Cardiac fibroblast (primary cell): ENCODE measurements around the gene MAPK12.

Experiments used
- DNase-seq, 2 donors: peaks; one replicate each; pipeline versions ENCODE4 v3.0.0 to v3.0.0-alpha.2; 2010; ENCODE audit warnings: low read depth in 2 of 2
- H3K4me3 ChIP-seq, 2 donors: replicated peaks in 1 of 2; 1 replicate in 1 of 2; 2 replicates in 1 of 2; pipeline ENCODE4 v1.5.1; 2011; ENCODE audit warnings: low read depth in 2 of 2, low read length in 2 of 2, mild to moderate bottlenecking in 2 of 2, moderate library complexity in 1 of 2
- CTCF ChIP-seq: IDR thresholded peaks from one replicate; pipeline ENCODE4 v1.5.1; 2011; ENCODE audit warnings: low read depth, mild to moderate bottlenecking, low read length, inconsistent platforms

Gene MAPK12

DNA sequence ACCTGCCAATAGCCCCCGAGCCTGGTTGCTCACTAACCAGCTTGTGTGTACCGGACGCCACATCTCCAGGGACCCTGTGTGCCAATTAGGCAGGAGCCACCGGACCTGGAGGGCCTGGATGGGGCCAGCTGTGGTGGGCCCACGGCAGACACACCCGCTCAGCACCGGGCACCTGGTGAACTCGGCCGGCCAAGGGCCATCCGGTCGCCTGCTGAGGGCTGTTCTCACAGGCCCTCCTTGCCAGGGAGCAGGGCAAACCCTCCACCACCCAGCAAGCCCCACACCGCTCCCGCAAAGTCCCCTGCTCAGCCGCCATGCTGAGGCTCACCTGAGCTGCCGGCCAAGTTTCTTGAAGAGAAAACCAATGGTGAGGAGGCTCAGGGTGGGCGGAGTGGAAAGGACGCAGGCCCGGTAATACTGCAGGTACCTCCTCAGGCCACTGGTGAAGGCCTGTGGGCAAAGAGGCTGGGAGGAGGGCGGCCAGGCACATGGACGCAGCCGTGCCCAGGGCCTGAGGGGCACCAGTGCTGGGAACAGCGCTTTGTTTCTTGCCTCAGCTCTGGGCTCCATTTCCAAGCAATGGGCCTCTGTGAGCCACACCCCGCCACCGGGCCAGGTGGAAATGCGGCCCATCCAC is 33.8 kb downstream of the MAPK12 start:
- H3K4me3 ChIP-seq = no peak overlapping the region
- TF ChIP-seq CTCF = no peak
- DNase-seq = no peak

- no peak for TF ChIP-seq CTCF
- H3K4me3 ChIP-seq = no peak overlapping the region
- no peak for DNase-seq
These were observed 34.7 kb downstream of the MAPK12 start for GRCh38 chr22:50226875-50227165.

DNA sequence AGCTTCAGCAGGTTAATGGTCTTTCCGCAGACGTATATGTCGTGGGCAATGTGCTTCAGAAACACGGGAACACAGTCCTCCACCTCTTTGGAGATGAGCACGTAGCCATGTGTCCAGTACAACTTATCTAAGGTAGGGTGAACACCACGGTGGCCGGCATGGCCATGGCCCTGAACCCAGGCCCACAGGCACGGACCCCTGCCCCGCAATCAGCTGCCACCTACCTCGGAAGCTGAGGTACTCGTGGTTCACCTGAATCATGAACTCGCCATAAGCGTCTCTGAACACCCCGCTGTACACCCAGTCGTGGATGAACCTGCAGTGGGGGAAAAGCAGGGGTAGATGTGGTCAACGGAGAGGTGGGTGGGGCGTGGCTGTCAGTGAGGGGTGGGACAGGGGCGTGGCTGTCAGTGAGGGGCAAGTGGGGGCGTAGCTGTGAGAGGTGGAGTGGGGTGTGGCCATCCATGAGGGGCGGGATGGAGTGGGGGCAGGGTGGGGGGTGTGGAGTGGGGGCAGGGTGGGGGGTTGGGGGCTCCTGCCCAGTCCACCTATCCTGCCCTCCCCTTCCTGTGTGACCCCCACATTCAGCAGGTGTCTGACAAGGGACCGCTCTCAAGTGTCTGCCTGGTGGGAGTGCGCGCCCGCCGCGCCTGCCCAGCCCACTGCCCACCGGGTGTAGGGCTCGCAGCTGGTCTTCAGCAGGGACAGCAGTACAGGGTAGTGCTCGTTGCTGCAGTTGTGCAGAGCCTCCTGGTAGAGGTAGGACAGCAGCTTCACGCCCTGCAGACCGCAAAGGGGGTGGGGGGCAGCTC is 35.2 kb downstream of the MAPK12 start:
- TF ChIP-seq CTCF = no peak
- H3K4me3 ChIP-seq = no peak overlapping the region
- DNase-seq = no peak

- DNase-seq = no peak
- no peak for TF ChIP-seq CTCF
- H3K4me3 ChIP-seq = no peak overlapping the region
These were observed 36.1 kb downstream of the MAPK12 start for GRCh38 chr22:50225200-50225969.

GRCh38 chr22:50224071-50224470 is 37.4 kb downstream of the MAPK12 start:
- TF ChIP-seq CTCF = no peak
- DNase-seq = no peak
- H3K4me3 ChIP-seq = no peak overlapping the region

DNA sequence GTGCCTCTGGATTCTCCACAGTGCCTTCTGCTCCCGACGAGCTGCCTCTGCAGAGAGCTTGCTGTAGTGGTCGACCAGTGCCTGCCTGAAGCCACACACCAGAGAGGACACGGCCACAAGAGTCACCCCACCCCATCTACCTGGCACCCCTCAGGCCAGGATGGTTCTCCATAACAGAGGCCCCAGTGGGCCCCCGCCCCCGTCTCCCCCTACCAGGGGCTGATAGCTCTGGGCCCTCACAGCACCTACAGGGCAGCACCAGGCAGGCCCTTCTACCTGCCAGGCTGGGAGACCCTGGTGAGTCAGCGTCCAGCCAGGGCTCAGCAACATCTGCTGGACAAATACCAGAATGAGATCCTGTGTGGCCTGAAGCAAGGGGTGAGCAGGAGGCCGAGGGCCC is 39.0 kb downstream of the MAPK12 start:
- TF ChIP-seq CTCF = no peak
- DNase-seq = no peak
- H3K4me3 ChIP-seq = no peak overlapping the region
